WTC11 (cell line): ENCODE data around the gene TBC1D10B. TPM values are rescaled to one million over a fixed set of nuclear protein-coding genes. Genes with fewer than 3 reads are reported as not detected.
A peak's percentile ranks its signal among the peaks of the same experiment; 100 is the strongest.

Experiments used
- ATAC-seq: fragments of 200-7000 bp; cut with Tn5 transposase; 2 replicates; pipeline ENCODE4 v1.10.0; 2021; ENCODE audit warnings: mild to moderate bottlenecking, moderate library complexity
- CTCF ChIA-PET: fragments of 300-600 bp; sonication (Branson Sonifier 250); formaldehyde crosslinking; loops from one replicate; lab custom pipeline; 2021; ENCODE audit warnings: antibody characterized with exemption; lab: Charles Lee
- POLR2A ChIA-PET: fragments of 350-600 bp; sonication (Branson Sonifier 250); formaldehyde crosslinking; loops from one replicate; lab custom pipeline; 2021; ENCODE audit warnings: antibody characterized with exemption; lab: Charles Lee
- DNase-seq: peaks from one replicate; pipeline ENCODE4 v3.0.0; 2021; ENCODE audit warnings: low spot score
- H3K27ac Mint-ChIP-seq: 2 replicates; pipeline ENCODE4 v1.8.0; 2021; ENCODE audit warnings: mixed read lengths
- H3K27me3 Mint-ChIP-seq: 2 replicates; pipeline ENCODE4 v1.8.0; 2021; ENCODE audit warnings: low read depth, mild to moderate bottlenecking, moderate library complexity, mixed read lengths
- H3K36me3 Mint-ChIP-seq: 2 replicates; pipeline ENCODE4 v1.8.0; 2021; ENCODE audit warnings: mixed read lengths
- H3K4me1 Mint-ChIP-seq: 2 replicates; pipeline ENCODE4 v1.8.0; 2022; ENCODE audit warnings: mixed read lengths
- H3K4me3 Mint-ChIP-seq: 2 replicates; pipeline ENCODE4 v1.8.0; 2021; ENCODE audit warnings: mild to moderate bottlenecking, moderate library complexity, mixed read lengths
- H3K9me3 Mint-ChIP-seq: 2 replicates; pipeline ENCODE4 v1.8.0; 2021; ENCODE audit warnings: mixed read lengths
- ATF6 ChIP-seq: sonication (generic); formaldehyde crosslinking; IDR thresholded peaks from 2 replicates; pipeline ENCODE4 v1.8.1; 2023; ENCODE audit warnings: mild to moderate bottlenecking, missing genetic modification reagents
- E2F5 ChIP-seq: sonication (generic); formaldehyde crosslinking; IDR thresholded peaks from 2 replicates; pipeline ENCODE4 v1.8.1; 2022; ENCODE audit warnings: mild to moderate bottlenecking, moderate library complexity, missing genetic modification reagents
- FOXK1 ChIP-seq: sonication (generic); formaldehyde crosslinking; IDR thresholded peaks from 2 replicates; pipeline ENCODE4 v1.8.0; 2022; ENCODE audit warnings: mild to moderate bottlenecking, moderate library complexity, missing genetic modification reagents
- FOXP1 ChIP-seq: sonication (generic); formaldehyde crosslinking; IDR thresholded peaks from 2 replicates; pipeline ENCODE4 v1.8.0; 2022; ENCODE audit warnings: missing genetic modification reagents, mild to moderate bottlenecking, moderate library complexity, borderline replicate concordance
- GRHL2 ChIP-seq: fragments of 250-450 bp; sonication (Bioruptor Pico); IDR thresholded peaks from 2 replicates; pipeline ENCODE4 v1.8.0; 2022; ENCODE audit warnings: mild to moderate bottlenecking, moderate library complexity; ENCODE audit not compliant: insufficient replicate concordance, severe bottlenecking
- GTF2I ChIP-seq: fragments of 250-450 bp; sonication (Bioruptor Pico); conservative IDR thresholded peaks from 2 replicates; pipeline ENCODE4 v1.4.0; 2021; ENCODE audit warnings: mild to moderate bottlenecking
- KAT7 ChIP-seq: sonication (generic); formaldehyde crosslinking; IDR thresholded peaks from 2 replicates; pipeline ENCODE4 v1.8.1; 2023; ENCODE audit warnings: missing genetic modification reagents, mild to moderate bottlenecking, borderline replicate concordance
- MXD4 ChIP-seq: fragments of 250-450 bp; sonication (Bioruptor Pico); IDR thresholded peaks from 2 replicates; pipeline ENCODE4 v1.8.0; 2021; ENCODE audit warnings: mild to moderate bottlenecking, moderate library complexity, borderline replicate concordance
- NFYB ChIP-seq: sonication (generic); formaldehyde crosslinking; conservative IDR thresholded peaks from 2 replicates; pipeline ENCODE4 v1.8.0; 2022; ENCODE audit warnings: low read depth, missing genetic modification reagents
- NR1H2 ChIP-seq: sonication (generic); formaldehyde crosslinking; IDR thresholded peaks from 2 replicates; pipeline ENCODE4 v1.9.0; 2021; ENCODE audit warnings: mild to moderate bottlenecking, moderate library complexity, missing genetic modification reagents
- NR2C2 ChIP-seq: sonication (generic); formaldehyde crosslinking; IDR thresholded peaks from 2 replicates; pipeline ENCODE4 v1.8.0; 2022; ENCODE audit warnings: mild to moderate bottlenecking, missing genetic modification reagents
- PRRX2 ChIP-seq: fragments of 250-450 bp; sonication (Bioruptor Pico); IDR thresholded peaks from 2 replicates; pipeline ENCODE4 v1.8.0; 2021; ENCODE audit warnings: mild to moderate bottlenecking
- RELA ChIP-seq: sonication (generic); formaldehyde crosslinking; IDR thresholded peaks from 2 replicates; pipeline ENCODE4 v1.8.1; 2022; ENCODE audit warnings: missing genetic modification reagents, mild to moderate bottlenecking, borderline replicate concordance
- SMAD3 ChIP-seq: sonication (generic); formaldehyde crosslinking; IDR thresholded peaks from 2 replicates; pipeline ENCODE4 v1.8.0; 2022; ENCODE audit warnings: missing genetic modification reagents, mild to moderate bottlenecking, borderline replicate concordance
- TEAD1 ChIP-seq: sonication (generic); formaldehyde crosslinking; IDR thresholded peaks from 2 replicates; pipeline ENCODE4 v1.8.0; 2022; ENCODE audit warnings: mild to moderate bottlenecking, missing genetic modification reagents
- TEAD4 ChIP-seq: sonication (generic); formaldehyde crosslinking; IDR thresholded peaks from 2 replicates; pipeline ENCODE4 v1.8.0; 2022; ENCODE audit warnings: mild to moderate bottlenecking, missing genetic modification reagents
- USF1 ChIP-seq: sonication (generic); formaldehyde crosslinking; IDR thresholded peaks from 2 replicates; pipeline ENCODE4 v1.8.0; 2022; ENCODE audit warnings: mild to moderate bottlenecking, missing genetic modification reagents
- ZNF121 ChIP-seq: sonication (generic); formaldehyde crosslinking; IDR thresholded peaks from 2 replicates; pipeline ENCODE4 v1.8.0; 2023; ENCODE audit warnings: missing genetic modification reagents
- ZNF671 ChIP-seq: fragments of 250-450 bp; sonication (Bioruptor Pico); IDR thresholded peaks from 2 replicates; pipeline ENCODE4 v1.8.0; 2021; ENCODE audit warnings: mild to moderate bottlenecking
- total RNA-seq: library from RNA; stranded (reverse); gene quantifications from 3 replicates; pipeline ENCODE4 v1.2.3, GENCODE V29; 2021
- TF ChIP-seq, protein P1 (sequence below): sonication (generic); formaldehyde crosslinking; conservative IDR thresholded peaks from 2 replicates; pipeline ENCODE4 v1.8.1; 2022; ENCODE audit warnings: mild to moderate bottlenecking, missing genetic modification reagents
- TF ChIP-seq, protein P2 (sequence below): sonication (generic); formaldehyde crosslinking; IDR thresholded peaks from 2 replicates; pipeline ENCODE4 v1.8.0; 2022; ENCODE audit warnings: mild to moderate bottlenecking, missing genetic modification reagents
- TF ChIP-seq, protein P3 (sequence below): sonication (generic); formaldehyde crosslinking; IDR thresholded peaks from 2 replicates; pipeline ENCODE4 v1.8.0; 2023; ENCODE audit warnings: missing genetic modification reagents

Gene TBC1D10B
- total RNA-seq, 1 experiment from 2014 or later = 40.5 TPM

DNA sequence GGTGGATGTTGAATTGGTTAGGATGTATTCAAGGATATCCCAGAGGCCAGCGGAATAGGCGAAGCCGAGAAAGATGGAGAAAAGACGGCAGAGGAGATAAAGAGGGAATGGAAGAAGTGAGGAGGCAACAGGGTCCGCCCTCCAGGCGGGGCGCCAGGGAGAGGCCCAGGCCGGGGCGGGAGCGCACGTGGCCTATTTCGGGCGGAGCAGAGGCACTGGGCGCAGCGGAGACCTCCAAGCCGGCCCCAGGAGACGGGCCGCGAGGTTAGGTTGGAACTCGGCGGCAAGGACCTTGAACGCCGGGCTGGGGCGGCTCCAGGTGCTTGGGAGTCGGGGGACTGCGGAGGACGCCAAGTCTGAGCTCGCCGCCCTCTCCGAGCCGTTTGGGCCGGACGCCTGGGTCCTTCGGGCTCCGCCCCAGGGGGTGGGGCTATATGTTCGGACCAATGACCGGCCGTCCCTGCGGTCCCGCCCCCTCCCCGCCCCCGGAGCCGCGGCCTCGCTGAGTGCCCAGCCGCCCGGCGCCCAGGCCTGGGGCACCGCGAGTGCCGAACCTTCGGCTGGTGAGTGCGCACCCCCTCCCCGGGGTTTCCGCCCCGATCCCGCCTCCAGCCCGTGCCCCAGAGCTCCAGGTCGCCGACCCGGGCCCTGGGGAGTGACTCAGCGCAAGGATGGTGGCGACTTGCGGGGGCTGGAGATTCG lies 37.0 kb upstream of the TBC1D10B start, which contains the start of gene ZNF771 (continued):
- TF ChIP-seq, protein P1, sequence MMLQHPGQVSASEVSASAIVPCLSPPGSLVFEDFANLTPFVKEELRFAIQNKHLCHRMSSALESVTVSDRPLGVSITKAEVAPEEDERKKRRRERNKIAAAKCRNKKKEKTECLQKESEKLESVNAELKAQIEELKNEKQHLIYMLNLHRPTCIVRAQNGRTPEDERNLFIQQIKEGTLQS (CRISPR knock-in tag) = no peak
- TF ChIP-seq PRRX2 (no peak), RELA (CRISPR knock-in tag) (peak; percentile 59; the same call in 1 of the 2 replicates), ZNF121 (CRISPR knock-in tag) (no peak), NFYB (CRISPR knock-in tag) (peak; percentile 51; the same call in 1 of the 2 replicates), SMAD3 (CRISPR knock-in tag) (peak; percentile 39; the same call in 1 of the 2 replicates), USF1 (CRISPR knock-in tag) (peak; percentile 88), TEAD4 (no peak), TEAD1 (peak; percentile 65; the same call in 1 of the 2 replicates), MXD4 (CRISPR knock-in tag) (no peak), ATF6 (CRISPR knock-in tag) (no peak), FOXK1 (CRISPR knock-in tag) (peak; percentile 72), ZNF671 (CRISPR knock-in tag) (no peak), GRHL2 (CRISPR knock-in tag) (no peak), GTF2I (no peak), NR1H2 (CRISPR knock-in tag) (no peak), E2F5 (CRISPR knock-in tag) (0 out of 2 replicates have a peak, but pooled peaks have one; percentile 76), FOXP1 (CRISPR knock-in tag) (0 out of 2 replicates have a peak, but pooled peaks have one; percentile 46)
- TF ChIP-seq, protein P2, sequence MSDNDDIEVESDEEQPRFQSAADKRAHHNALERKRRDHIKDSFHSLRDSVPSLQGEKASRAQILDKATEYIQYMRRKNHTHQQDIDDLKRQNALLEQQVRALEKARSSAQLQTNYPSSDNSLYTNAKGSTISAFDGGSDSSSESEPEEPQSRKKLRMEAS = peak; percentile 96
- TF ChIP-seq, protein P3, sequence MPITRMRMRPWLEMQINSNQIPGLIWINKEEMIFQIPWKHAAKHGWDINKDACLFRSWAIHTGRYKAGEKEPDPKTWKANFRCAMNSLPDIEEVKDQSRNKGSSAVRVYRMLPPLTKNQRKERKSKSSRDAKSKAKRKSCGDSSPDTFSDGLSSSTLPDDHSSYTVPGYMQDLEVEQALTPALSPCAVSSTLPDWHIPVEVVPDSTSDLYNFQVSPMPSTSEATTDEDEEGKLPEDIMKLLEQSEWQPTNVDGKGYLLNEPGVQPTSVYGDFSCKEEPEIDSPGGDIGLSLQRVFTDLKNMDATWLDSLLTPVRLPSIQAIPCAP (CRISPR knock-in tag) = 0 out of 2 replicates have a peak, but pooled peaks have one; percentile 20

DNA sequence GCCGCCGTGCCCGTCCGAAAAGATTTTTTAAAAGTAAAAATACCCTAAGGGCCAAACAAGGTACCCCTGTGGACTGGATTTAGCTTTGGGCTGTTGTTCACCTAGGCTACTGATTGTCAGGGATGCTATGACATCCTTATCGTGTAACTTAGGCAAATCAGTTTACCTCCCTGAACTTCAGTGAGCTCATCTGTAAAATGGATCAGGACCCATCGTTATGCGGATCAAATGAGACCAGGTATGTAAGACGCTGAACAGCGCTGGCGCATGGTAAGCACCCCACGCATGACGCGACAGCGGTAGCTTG lies 36.5 kb upstream of the TBC1D10B start:
- DNase-seq (no peak), ATAC-seq (no peak)
- TF ChIP-seq NR2C2 = no peak
- TF ChIP-seq KAT7 (CRISPR knock-in tag) = 0 out of 2 replicates have a peak, but pooled peaks have one; percentile 13
- H3K36me3 Mint-ChIP-seq = peaks cover 2% of the 10 kb centered on the region; the same call in 1 of the 2 replicates
- H3K27me3 Mint-ChIP-seq = peaks cover 21% of the 10 kb centered on the region
- ChIA-PET POLR2A (interaction anchor here (1.0 to 1.9 kb wide), 5 partner anchors 11 to 178 kb away, joined by 3 to 26 read pairs (median 4); partner anchors contain the start of genes ZNF48 and ZNF785), CTCF (interaction anchor here (0.6 to 4.9 kb wide), 12 partner anchors 10 to 315 kb away, joined by 3 to 97 read pairs (median 16); partner anchors contain the start of genes CORO1A, DCTPP1, TBC1D10B and TBX6)
- peak overlapping the region; percentile 93 for H3K27ac Mint-ChIP-seq
- peaks cover 20% of the 10 kb centered on the region for H3K4me1 Mint-ChIP-seq
- no peaks in the 10 kb centered on the region for H3K9me3 Mint-ChIP-seq
- peak overlapping the region; percentile 90 for H3K4me3 Mint-ChIP-seq
